GM12872 (cell line): ENCODE results near the gene TESMIN.

ENCODE experiments used
- TF ChIP-seq, protein P1 (sequence below): IDR thresholded peaks from 3 replicates; pipeline ENCODE4 v1.5.1; 2011; ENCODE audit warnings: low read depth, mild to moderate bottlenecking, low read length, moderate library complexity; ENCODE audit not compliant: insufficient read depth

TESMIN gene

DNA sequence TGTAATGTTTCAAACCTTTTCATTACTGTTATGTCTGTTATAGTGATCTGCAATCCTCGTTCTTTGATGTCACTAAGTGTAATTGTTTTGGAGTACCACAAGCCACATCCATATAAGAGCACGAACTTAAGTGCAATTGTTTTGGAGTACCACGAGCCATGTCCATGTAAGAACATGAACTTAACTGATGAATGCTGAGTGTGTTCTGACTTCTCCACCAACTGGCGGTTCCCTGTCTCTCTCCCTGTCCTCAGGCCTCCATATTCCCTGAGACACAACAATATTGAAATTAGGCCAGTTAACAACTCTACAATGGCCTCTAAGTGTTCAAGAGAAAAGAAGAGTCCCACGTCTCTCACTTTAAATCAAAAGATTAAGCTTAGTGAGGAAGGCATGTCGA lies 23.5 kb downstream of the TESMIN start:
- TF ChIP-seq, protein P1, sequence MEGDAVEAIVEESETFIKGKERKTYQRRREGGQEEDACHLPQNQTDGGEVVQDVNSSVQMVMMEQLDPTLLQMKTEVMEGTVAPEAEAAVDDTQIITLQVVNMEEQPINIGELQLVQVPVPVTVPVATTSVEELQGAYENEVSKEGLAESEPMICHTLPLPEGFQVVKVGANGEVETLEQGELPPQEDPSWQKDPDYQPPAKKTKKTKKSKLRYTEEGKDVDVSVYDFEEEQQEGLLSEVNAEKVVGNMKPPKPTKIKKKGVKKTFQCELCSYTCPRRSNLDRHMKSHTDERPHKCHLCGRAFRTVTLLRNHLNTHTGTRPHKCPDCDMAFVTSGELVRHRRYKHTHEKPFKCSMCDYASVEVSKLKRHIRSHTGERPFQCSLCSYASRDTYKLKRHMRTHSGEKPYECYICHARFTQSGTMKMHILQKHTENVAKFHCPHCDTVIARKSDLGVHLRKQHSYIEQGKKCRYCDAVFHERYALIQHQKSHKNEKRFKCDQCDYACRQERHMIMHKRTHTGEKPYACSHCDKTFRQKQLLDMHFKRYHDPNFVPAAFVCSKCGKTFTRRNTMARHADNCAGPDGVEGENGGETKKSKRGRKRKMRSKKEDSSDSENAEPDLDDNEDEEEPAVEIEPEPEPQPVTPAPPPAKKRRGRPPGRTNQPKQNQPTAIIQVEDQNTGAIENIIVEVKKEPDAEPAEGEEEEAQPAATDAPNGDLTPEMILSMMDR = no peak

DNA sequence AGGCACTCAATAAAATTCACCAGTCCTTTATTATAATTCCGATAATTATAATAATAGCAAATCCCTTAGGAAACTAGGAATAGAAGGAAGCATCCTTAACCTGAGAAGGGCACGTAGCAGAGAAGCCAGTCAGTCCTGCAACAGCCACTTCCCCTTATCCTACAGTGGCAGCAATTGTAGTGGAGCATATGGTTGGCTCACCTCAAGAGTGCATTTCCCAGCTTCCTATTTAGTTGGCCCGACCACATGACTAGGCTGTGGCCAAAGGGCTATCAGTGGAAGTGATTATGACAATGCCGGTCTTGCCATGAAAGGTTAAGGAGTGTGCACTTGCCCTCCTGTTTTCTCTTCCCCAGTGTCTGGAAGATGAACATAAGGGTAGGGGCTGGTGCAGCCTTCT lies 27.0 kb downstream of the TESMIN start:
- TF ChIP-seq, protein P1 = no peak

DNA sequence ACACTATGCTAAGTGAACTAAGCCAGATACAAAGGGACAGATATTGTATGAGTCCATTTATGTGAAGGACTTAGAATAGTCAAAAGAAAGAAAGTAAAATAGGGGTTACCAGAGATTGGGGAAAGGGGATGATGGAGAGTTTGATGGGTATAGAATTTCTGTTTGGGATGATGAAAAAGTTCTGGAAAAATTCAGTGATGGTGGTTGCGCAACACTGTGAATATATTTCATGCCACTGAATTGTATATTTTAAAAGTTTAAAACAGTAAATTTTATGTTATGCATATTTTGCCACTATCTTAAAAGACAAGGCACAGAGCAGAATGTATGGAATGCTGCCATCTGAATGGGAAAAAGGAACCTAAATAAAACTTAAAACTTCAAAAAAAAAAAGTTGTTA lies 29.2 kb downstream of the TESMIN start:
- TF ChIP-seq, protein P1 = no peak

DNA sequence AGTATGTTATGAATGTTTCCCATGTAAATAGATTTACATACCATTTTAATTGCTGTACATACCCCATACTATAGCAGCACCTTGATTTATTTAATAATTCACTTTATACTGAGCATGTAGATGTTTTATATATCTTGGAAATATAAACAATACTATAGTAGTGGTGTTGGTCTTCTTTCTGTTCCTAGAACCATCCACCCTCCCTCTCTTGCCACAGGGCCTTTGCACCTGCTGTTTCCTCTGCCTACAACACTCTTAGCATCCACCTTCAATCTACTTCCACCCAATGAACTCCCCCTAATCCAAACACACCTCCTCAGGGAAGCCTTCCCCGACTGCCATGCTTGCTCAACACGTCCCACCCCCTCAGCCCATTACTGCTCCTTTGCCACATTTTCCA lies 30.2 kb downstream of the TESMIN start:
- TF ChIP-seq, protein P1 = no peak

DNA sequence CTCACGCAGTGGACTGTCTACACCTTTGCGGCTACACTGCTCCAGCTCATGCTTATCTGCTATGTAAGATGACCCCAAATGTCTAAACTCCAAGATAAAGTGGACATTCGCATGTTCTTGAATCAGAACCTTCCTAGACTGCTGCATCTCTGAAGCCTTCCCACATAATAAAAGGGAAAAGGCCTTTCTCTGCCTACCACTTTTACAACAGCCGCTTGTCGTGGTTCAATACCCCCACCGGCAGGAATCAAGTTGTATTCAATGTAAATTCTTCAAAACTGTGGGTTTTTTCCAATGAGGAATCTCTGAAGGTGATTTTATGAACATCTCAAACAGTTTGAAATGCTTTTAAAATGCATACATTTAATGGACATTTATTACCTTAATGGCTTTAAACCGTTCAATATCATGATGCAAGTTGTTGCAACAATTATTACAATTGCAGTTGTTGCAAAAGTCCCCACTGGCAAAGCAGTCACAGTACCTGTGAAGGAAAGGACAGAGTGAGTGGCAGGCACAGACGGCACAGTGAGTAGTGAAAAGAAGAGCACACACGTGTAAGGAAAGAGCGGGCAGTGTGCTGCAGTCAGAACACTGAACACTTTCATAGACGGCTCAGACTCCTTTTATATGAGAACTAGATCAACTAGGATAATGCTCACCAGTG lies 35.7 kb downstream of the TESMIN start:
- TF ChIP-seq, protein P1 = no peak

DNA sequence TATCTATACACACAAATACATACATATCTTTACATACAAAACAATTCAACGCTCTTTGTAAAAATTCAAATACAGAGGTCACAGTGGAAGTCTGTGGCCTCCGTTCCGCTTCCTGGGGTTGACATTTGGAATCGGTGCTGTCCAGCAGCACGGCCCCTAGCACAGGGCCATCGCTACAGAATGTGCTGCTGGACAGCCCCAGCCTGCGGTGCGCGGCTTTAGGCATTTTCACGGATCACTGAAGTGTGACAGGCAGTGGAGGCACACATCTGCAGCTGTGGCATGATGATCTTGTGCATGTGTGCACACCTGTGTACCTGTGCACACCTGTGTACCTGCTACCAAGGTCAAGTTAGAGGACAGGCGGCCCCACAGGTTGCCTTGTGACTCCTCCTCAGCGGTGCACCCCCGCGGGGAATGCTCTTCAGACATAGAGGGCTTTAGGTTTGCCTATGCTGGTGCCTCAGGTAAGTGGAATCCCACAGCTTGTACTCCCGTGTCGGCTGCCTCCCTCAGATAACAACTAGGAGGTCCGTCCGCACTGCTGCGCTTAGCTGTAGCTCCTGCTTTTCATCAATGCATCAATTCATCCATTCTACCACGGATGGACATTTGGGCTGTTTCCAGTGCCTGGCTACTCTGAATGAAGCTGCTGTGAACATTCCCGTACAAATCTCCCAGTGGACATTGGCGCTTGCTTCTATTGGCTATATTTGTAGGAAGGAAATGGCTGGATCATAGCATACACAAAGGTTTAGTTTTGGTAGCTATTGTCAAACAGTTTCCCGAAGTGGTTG lies 37.1 kb downstream of the TESMIN start:
- TF ChIP-seq, protein P1 = no peak

DNA sequence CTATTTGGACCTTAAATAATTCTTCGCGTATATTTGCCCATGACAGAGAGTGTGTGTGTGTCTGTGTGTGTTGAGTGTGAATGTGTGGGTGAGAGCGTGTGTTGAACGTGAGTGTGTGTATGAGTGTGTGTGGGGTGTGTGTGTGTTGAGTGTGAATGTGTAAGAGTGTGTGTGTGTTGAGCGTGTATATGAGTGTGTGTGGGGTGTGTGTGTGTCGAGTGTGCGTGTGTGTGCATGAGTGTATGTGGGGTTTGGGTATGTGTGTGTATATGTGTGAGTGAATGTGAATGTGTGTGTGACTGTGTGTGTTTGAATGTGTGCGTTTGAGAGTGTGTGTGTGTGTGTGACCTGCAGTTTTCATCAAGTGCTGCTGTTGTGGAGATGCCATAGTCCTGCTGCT lies 40.2 kb downstream of the TESMIN start:
- TF ChIP-seq, protein P1 = no peak
